Measurements from ENCODE around the gene PSTPIP1. TPM values are rescaled to one million over a fixed set of nuclear protein-coding genes. Genes with fewer than 3 reads are reported as not detected.

The PSTPIP1 gene
- total and polyA plus RNA-seq, 2 of the 13 experiments (the other 11 are each of a cell fraction or from before 2014, with no cell fraction given): 4.4 to 8.7 TPM

GRCh38 chr15:77032052-77032646 is 37.2 kb downstream of the PSTPIP1 start (continued):
- TF ChIP-seq ZNF687 (CRISPR knock-in tag; IDR thresholded peaks at IDR 0.05) (peak; percentile 90), ZNF678 (CRISPR knock-in tag; IDR thresholded peaks at IDR 0.05) (no peak), YY1 (IDR thresholded peaks at IDR 0.05; ENCODE audit: insufficient read depth, insufficient replicate concordance, low read depth, low read length) (peak; percentile 60), ZNF598 (CRISPR knock-in tag; IDR thresholded peaks at IDR 0.05; ENCODE audit: borderline replicate concordance) (0 out of 2 replicates have a peak, but pooled peaks have one; percentile 20), ZNF414 (CRISPR knock-in tag; IDR thresholded peaks at IDR 0.05) (peak; percentile 51; the same call in 1 of the 2 replicates), AKAP8 (CRISPR knock-in tag; IDR thresholded peaks at IDR 0.05) (peak; percentile 72; the same call in 1 of the 2 replicates), ZZZ3 (CRISPR knock-in tag; IDR thresholded peaks at IDR 0.05; ENCODE audit: borderline replicate concordance) (0 out of 2 replicates have a peak, but pooled peaks have one; percentile 57), MIER2 (CRISPR knock-in tag; IDR thresholded peaks at IDR 0.05) (no peak), PATZ1 (CRISPR knock-in tag; IDR thresholded peaks at IDR 0.05) (peak; percentile 92), ZFP1 (CRISPR knock-in tag; IDR thresholded peaks at IDR 0.05) (0 out of 2 replicates have a peak, but pooled peaks have one; percentile 49), ARID5B (CRISPR knock-in tag; IDR thresholded peaks at IDR 0.05) (peak; percentile 79), ZFP37 (CRISPR knock-in tag; IDR thresholded peaks at IDR 0.05; ENCODE audit: borderline replicate concordance) (no peak)

Measured in HepG2 (cell line).